Gastrocnemius medialis (tissue), 4 donors: ENCODE results near the gene NRCAM. TPM values are rescaled to one million over a fixed set of nuclear protein-coding genes. Genes with fewer than 3 reads are reported as not detected.

Experiments used
- ATAC-seq, 2 donors: fragments of 150-250 bp; one replicate each; pipeline ENCODE4 v1.9.1; 2016
- DNase-seq, 2 donors: peaks; one replicate each; pipeline ENCODE4 v3.0.0-alpha.2; 2019
- H3K27ac ChIP-seq, 4 donors: fragments of 200-600 bp; sonication (generic); 1 replicate in 1 of 4; 2 replicates in 3 of 4; pipeline ENCODE4 v1.5.1; 2016 to 2018; ENCODE audit warnings: mild to moderate bottlenecking in 2 of 4, moderate library complexity in 1 of 4
- H3K27me3 ChIP-seq, 3 donors: fragments of 200-600 bp; sonication (generic) in 2 of 3; 1 replicate in 1 of 3; 2 replicates in 2 of 3; pipeline versions ENCODE4 v1.5.1 to v1.6.0; 2016 to 2019; ENCODE audit warnings: mild to moderate bottlenecking in 1 of 3, moderate library complexity in 1 of 3
- H3K36me3 ChIP-seq, 2 donors: fragments of 200-600 bp; sonication (generic) in 1 of 2; one replicate each; pipeline ENCODE4 v1.5.1; 2017 to 2018
- H3K4me1 ChIP-seq, 2 donors: fragments of 200-600 bp; sonication (generic) in 1 of 2; one replicate each; pipeline ENCODE4 v1.5.1; 2016 to 2017; ENCODE audit warnings: mild to moderate bottlenecking in 2 of 2
- H3K4me3 ChIP-seq, 4 donors: fragments of 200-600 bp; sonication (generic) in 3 of 4; 1 replicate in 1 of 4; 2 replicates in 3 of 4; pipeline ENCODE4 v1.5.1; 2016 to 2019; ENCODE audit warnings: mild to moderate bottlenecking in 2 of 4
- H3K9me3 ChIP-seq, 3 donors: fragments of 200-600 bp; sonication (generic) in 2 of 3; 1 replicate in 1 of 3; 2 replicates in 2 of 3; pipeline ENCODE4 v1.5.1; 2016 to 2019
- POLR2A ChIP-seq, 2 donors: fragments of 450-650 bp; IDR thresholded peaks; one replicate each; pipeline ENCODE4 v1.6.1; 2017; ENCODE audit warnings: antibody characterized with exemption in 2 of 2, mild to moderate bottlenecking in 2 of 2, moderate library complexity in 2 of 2
- in situ Hi-C, 4 donors: fragments of 200-750 bp; cut with MboI; loops; one replicate each; pipeline versions ENCODE4 v1.15.0 to v1.8.0; 2017; ENCODE audit warnings: low sequenced_read_pairs in 4 of 4
- intact Hi-C: fragments of 100-400 bp; cut with DNase I; formaldehyde crosslinking; loops from one replicate; pipeline ENCODE4 v1.15.1; 2023; ENCODE audit warnings: low total_unique reads
- total RNA-seq, 4 donors: library from RNA; depleted of rRNA; stranded (reverse); fragments of >200 nt; gene quantifications; one replicate each; pipeline versions ENCODE4 v1.1.0 to v1.2.3, GENCODE V29; 2016
- TF ChIP-seq, protein P1 (sequence below), 5 experiments: fragments of 450-650 bp in 3 of 5; fragments of 200-600 bp in 2 of 5; sonication (generic) in 2 of 5; IDR thresholded peaks in 4 of 5; conservative IDR thresholded peaks in 1 of 5; 1 replicate in 4 of 5; 2 replicates in 1 of 5; pipeline ENCODE4 v1.5.1; 2016 to 2019; ENCODE audit warnings: antibody characterized with exemption in 5 of 5, mild to moderate bottlenecking in 3 of 5, moderate library complexity in 3 of 5

The NRCAM gene
- total RNA-seq, 4 donors from 2014 or later = 0.18 to 0.31 (median 0.23) TPM; not detected in 1

DNA sequence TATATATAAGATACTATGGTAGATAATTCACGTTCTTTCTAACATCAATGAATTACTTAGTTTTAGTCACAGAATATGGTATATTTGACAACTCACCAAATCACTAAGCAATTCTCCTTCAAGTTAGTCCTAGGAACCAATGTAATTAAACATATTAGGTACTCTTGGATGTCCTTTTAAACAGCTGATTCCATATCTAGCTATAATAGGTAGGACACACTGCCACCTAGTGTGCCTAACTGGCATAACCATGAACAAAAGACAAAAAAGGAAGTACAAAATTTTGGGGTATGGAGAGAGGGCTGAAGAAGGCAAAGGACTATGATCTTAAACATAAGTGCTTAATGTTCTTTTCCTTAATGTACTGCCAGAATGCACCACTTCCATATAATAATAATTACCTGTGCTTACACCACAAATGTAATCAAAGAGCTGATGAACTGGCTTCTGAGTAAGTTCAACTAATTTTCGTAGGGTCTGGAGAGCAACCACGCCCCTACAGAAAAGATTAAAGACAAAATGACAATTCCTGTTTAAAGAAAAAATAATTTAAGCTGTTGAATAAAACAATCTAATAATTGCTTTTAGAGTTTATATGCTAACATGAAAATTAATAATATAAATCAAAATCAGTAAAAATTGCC lies 41.0 kb upstream of the NRCAM start:
- H3K27ac ChIP-seq = no peak overlapping the region
- TF ChIP-seq POLR2A (IDR thresholded peaks at IDR 0.05) = no peak
- TF ChIP-seq, protein P1, sequence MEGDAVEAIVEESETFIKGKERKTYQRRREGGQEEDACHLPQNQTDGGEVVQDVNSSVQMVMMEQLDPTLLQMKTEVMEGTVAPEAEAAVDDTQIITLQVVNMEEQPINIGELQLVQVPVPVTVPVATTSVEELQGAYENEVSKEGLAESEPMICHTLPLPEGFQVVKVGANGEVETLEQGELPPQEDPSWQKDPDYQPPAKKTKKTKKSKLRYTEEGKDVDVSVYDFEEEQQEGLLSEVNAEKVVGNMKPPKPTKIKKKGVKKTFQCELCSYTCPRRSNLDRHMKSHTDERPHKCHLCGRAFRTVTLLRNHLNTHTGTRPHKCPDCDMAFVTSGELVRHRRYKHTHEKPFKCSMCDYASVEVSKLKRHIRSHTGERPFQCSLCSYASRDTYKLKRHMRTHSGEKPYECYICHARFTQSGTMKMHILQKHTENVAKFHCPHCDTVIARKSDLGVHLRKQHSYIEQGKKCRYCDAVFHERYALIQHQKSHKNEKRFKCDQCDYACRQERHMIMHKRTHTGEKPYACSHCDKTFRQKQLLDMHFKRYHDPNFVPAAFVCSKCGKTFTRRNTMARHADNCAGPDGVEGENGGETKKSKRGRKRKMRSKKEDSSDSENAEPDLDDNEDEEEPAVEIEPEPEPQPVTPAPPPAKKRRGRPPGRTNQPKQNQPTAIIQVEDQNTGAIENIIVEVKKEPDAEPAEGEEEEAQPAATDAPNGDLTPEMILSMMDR (IDR thresholded peaks at IDR 0.05 in 4 of 5, conservative IDR thresholded peaks at IDR 0.05 in 1 of 5) = peak; percentile 37 to 83 (median 58)
- no peaks in the 10 kb centered on the region for H3K9me3 ChIP-seq
- intact Hi-C loops = no loop called here
- no peaks in the 10 kb centered on the region for H3K27me3 ChIP-seq
- no peaks in the 10 kb centered on the region for H3K4me1 ChIP-seq
- in situ Hi-C loops = loop anchor here in 3 of 4 donors (5.0 to 25.0 kb wide), 2 partner anchors 310 to 315 kb away; no protein-coding TSS in a partner anchor
- peak in 1 of 2 donors; percentile 30 for ATAC-seq
- DNase-seq = no peak
- H3K36me3 ChIP-seq = peaks cover 0 to 66% of the 10 kb centered on the region in 2 donors
- H3K4me3 ChIP-seq = no peak overlapping the region

DNA sequence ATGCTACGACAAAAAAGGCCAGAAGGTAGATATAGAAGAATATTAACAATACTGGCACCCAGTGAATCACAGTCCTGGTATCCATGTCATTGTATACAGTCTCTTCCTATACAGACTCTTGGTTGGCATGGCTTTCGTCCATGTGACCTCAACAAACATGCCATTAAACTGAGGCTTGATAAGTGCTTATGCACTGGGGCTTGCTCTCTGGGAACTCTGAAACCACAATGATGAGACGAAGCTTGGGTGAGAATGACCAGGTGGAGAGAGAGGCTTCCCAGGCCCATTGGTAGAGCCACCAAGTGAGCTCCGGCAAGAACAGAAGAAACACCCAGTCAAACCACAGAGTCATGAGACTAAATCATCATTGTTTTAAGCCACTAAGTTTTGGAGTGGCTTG lies 36.5 kb upstream of the NRCAM start:
- TF ChIP-seq, protein P1 (IDR thresholded peaks at IDR 0.05 in 4 of 5, conservative IDR thresholded peaks at IDR 0.05 in 1 of 5) = no peak
- no peak for TF ChIP-seq POLR2A (IDR thresholded peaks at IDR 0.05)
- H3K27me3 ChIP-seq = no peaks in the 10 kb centered on the region
- H3K4me1 ChIP-seq = no peaks in the 10 kb centered on the region
- H3K4me3 ChIP-seq = no peak overlapping the region
- H3K9me3 ChIP-seq = no peaks in the 10 kb centered on the region
- no peak for ATAC-seq
- no peak for DNase-seq
- intact Hi-C loops (no loop called here), in situ Hi-C loops (loop anchor here in 2 of 4 donors (25.0 kb wide), 1 partner anchor 305 kb away; no protein-coding TSS in a partner anchor)
- no peak overlapping the region for H3K27ac ChIP-seq
- peaks cover 0 to 68% of the 10 kb centered on the region in 2 donors for H3K36me3 ChIP-seq

DNA sequence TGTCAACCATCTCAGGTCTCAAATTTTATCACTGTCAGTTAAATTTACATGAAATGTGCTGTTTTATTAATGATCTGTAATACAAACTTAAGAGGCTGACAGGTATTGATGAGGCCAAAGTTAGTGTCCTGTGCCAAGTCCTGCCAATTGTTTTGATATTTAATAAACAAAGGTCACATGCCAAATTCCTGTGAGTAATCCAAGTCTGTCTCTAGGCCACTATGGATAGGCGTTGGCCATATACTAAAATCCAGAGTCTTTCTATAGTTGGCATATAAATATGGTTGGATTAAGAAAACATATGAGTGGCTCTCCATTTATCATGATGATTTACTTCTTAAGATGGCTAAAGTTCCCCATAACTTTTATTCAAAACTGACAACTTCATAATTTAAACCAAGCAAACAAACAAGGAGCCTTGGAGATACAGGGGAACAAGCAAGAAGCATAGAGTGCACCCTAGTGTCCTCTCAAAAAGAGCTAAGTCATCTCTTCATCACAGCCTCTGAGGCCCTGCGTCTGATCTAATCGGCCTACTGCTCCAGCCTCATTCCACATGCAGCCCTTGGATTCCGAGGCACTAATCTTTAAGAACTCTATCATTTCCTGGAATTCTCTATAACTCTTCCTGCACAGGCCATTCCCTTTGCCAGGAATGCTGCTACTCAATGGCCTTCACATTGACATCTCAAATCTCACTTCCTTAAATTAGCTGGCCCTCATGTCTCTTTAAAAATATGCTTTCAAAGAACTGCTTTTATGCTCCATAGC lies 32.7 kb upstream of the NRCAM start:
- no peaks in the 10 kb centered on the region for H3K4me1 ChIP-seq
- intact Hi-C loops = no loop called here
- peaks cover 0 to 68% of the 10 kb centered on the region in 2 donors for H3K36me3 ChIP-seq
- in situ Hi-C loops = loop anchor here in 2 of 4 donors (25.0 kb wide), 1 partner anchor 302 kb away; no protein-coding TSS in a partner anchor
- no peak for ATAC-seq
- no peak overlapping the region for H3K4me3 ChIP-seq
- no peak overlapping the region for H3K27ac ChIP-seq
- no peaks in the 10 kb centered on the region for H3K9me3 ChIP-seq
- no peak for TF ChIP-seq POLR2A (IDR thresholded peaks at IDR 0.05)
- DNase-seq = no peak
- no peaks in the 10 kb centered on the region for H3K27me3 ChIP-seq

DNA sequence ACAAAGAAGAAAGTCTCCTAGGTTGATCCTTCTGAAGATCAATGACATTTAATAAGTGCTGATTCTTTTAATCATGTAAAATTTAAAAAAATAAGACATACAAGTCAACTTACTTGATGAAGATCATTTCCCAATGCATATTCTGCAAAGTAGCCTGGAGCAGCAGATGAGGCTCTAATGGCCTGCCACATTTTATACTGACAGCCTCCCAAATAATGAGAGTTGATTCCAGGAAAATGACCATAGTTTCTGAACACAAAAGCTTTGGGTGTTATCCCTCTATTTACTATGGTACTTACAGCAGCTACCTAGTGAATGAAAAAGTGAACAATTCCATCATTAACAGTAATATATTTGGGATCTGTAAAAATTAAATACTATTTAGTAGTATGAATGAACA lies 31.4 kb upstream of the NRCAM start:
- no peak for DNase-seq
- Histone ChIP-seq H3K27ac (no peak overlapping the region), H3K4me1 (no peaks in the 10 kb centered on the region), H3K36me3 (peaks cover 0 to 76% of the 10 kb centered on the region in 2 donors), H3K9me3 (no peaks in the 10 kb centered on the region), H3K27me3 (no peaks in the 10 kb centered on the region), H3K4me3 (no peak overlapping the region)
- in situ Hi-C loops = loop anchor here in 2 of 4 donors (25.0 kb wide), 1 partner anchor 300 kb away; no protein-coding TSS in a partner anchor
- ATAC-seq = no peak
- no peak for TF ChIP-seq POLR2A (IDR thresholded peaks at IDR 0.05)
- TF ChIP-seq, protein P1 (IDR thresholded peaks at IDR 0.05 in 4 of 5, conservative IDR thresholded peaks at IDR 0.05 in 1 of 5) = no peak
- intact Hi-C loops = no loop called here
